SK-N-SH treated with all-trans-retinoic acid at 6 μM for 48 hours (cell line): Measurements from ENCODE around the gene SARNP.

Experiments
- ARNTL ChIP-seq: fragments of 450-650 bp; formaldehyde crosslinking; IDR thresholded peaks from 2 replicates; pipeline ENCODE4 v1.5.0; 2020; ENCODE audit warnings: low read depth, mild to moderate bottlenecking, moderate library complexity, borderline replicate concordance
- BACH2 ChIP-seq: fragments of 250-450 bp; sonication (Bioruptor Pico); IDR thresholded peaks from 2 replicates; pipeline ENCODE4 v1.9.0; 2021; ENCODE audit warnings: mild to moderate bottlenecking, borderline replicate concordance
- PATZ1 ChIP-seq: fragments of 250-450 bp; sonication (Bioruptor Pico); IDR thresholded peaks from 2 replicates; pipeline ENCODE4 v1.8.0; 2020; ENCODE audit warnings: mild to moderate bottlenecking, moderate library complexity, borderline replicate concordance
- RARB ChIP-seq: fragments of 250-450 bp; sonication (Bioruptor Pico); IDR thresholded peaks from 2 replicates; pipeline ENCODE4 v1.8.0; 2021; ENCODE audit warnings: mild to moderate bottlenecking, moderate library complexity
- SNAI2 ChIP-seq: fragments of 250-450 bp; sonication (Bioruptor Pico); IDR thresholded peaks from 2 replicates; pipeline ENCODE4 v1.5.0; 2020; ENCODE audit warnings: mild to moderate bottlenecking, moderate library complexity
- TSHZ2 ChIP-seq: fragments of 250-450 bp; sonication (Bioruptor Pico); IDR thresholded peaks from 2 replicates; pipeline ENCODE4 v1.5.0; 2020; ENCODE audit warnings: mild to moderate bottlenecking, moderate library complexity
- ZC3H10 ChIP-seq: fragments of 250-450 bp; sonication (Bioruptor Pico); IDR thresholded peaks from 2 replicates; pipeline ENCODE4 v1.5.1; 2021; ENCODE audit warnings: mild to moderate bottlenecking, moderate library complexity
- ZFP3 ChIP-seq: fragments of 250-450 bp; sonication (Bioruptor Pico); IDR thresholded peaks from 2 replicates; pipeline ENCODE4 v1.5.0; 2020; ENCODE audit warnings: mild to moderate bottlenecking, moderate library complexity
- ZNF8 ChIP-seq: fragments of 450-650 bp; formaldehyde crosslinking; IDR thresholded peaks from 2 replicates; pipeline ENCODE4 v1.5.0; 2020; ENCODE audit warnings: mild to moderate bottlenecking, moderate library complexity

GRCh38 chr12:55718015-55718414 is 99.5 kb downstream of the SARNP start:
- TF ChIP-seq PATZ1 = no peak
- TF ChIP-seq ZC3H10 (CRISPR knock-in tag) = no peak
- TF ChIP-seq ARNTL (CRISPR knock-in tag) = no peak
- no peak for TF ChIP-seq ZNF8
- TF ChIP-seq RARB = no peak
- no peak for TF ChIP-seq ZFP3 (CRISPR knock-in tag)
- no peak for TF ChIP-seq TSHZ2 (CRISPR knock-in tag)
- no peak for TF ChIP-seq BACH2
- TF ChIP-seq SNAI2 (CRISPR knock-in tag) = no peak
